Thyroid gland (tissue), 4 donors: ENCODE measurements around the gene NGDN.

Experiments used
- POLR2A ChIP-seq, 2 donors: fragments of 450-650 bp; IDR thresholded peaks; one replicate each; pipeline ENCODE4 v1.6.1; 2017; ENCODE audit warnings: antibody characterized with exemption in 2 of 2, mild to moderate bottlenecking in 2 of 2, moderate library complexity in 1 of 2
- TF ChIP-seq, protein P1 (sequence below), 6 experiments: fragments of 200-600 bp in 3 of 6; fragments of 450-650 bp in 3 of 6; sonication (generic) in 3 of 6; IDR thresholded peaks; one replicate each; pipeline ENCODE4 v1.5.1; 2016 to 2019; ENCODE audit warnings: antibody characterized with exemption in 6 of 6, mild to moderate bottlenecking in 2 of 6, inconsistent platforms in 1 of 6, moderate library complexity in 1 of 6

DNA sequence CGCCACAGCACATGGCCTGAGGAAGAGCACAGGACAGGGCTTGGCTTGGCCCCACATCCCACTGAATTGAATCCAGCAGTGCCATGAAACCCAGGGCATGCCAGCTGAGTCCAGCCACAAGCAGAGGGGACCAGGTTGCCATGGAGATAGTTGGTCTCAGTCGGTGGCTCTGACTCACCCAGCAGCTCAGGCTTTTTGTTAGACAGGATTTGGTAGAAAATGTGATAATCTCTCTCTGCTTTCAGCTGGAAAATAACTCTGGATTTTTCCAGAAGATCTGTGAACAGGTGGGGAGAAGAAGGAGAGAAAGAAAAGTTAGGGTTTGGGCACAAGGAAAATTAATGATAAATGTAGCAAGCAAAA, 38.8 kb upstream of the NGDN start:
- TF ChIP-seq, protein P1, sequence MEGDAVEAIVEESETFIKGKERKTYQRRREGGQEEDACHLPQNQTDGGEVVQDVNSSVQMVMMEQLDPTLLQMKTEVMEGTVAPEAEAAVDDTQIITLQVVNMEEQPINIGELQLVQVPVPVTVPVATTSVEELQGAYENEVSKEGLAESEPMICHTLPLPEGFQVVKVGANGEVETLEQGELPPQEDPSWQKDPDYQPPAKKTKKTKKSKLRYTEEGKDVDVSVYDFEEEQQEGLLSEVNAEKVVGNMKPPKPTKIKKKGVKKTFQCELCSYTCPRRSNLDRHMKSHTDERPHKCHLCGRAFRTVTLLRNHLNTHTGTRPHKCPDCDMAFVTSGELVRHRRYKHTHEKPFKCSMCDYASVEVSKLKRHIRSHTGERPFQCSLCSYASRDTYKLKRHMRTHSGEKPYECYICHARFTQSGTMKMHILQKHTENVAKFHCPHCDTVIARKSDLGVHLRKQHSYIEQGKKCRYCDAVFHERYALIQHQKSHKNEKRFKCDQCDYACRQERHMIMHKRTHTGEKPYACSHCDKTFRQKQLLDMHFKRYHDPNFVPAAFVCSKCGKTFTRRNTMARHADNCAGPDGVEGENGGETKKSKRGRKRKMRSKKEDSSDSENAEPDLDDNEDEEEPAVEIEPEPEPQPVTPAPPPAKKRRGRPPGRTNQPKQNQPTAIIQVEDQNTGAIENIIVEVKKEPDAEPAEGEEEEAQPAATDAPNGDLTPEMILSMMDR (IDR thresholded peaks at IDR 0.05), result no peak
- TF ChIP-seq POLR2A (IDR thresholded peaks at IDR 0.05), result no peak
